SU-DHL-6 (cell line): Measurements from ENCODE around the gene TFPT.

Experiments
- EZH2phosphoT487 ChIP-seq: fragments of 200-600 bp; sonication (generic), shearing (Covaris generic); conservative IDR thresholded peaks from 2 replicates; pipeline ENCODE4 v1.6.1; 2018; ENCODE audit warnings: mild to moderate bottlenecking, antibody characterized with exemption, low read length, moderate library complexity, mixed read lengths
- TF ChIP-seq, protein P1 (sequence below): fragments of 200-600 bp; sonication (generic); IDR thresholded peaks from one replicate; pipeline ENCODE4 v1.5.1; 2017; ENCODE audit warnings: antibody characterized with exemption, mild to moderate bottlenecking, low read length, moderate library complexity; ENCODE audit not compliant: insufficient read depth, poor library complexity, severe bottlenecking

DNA sequence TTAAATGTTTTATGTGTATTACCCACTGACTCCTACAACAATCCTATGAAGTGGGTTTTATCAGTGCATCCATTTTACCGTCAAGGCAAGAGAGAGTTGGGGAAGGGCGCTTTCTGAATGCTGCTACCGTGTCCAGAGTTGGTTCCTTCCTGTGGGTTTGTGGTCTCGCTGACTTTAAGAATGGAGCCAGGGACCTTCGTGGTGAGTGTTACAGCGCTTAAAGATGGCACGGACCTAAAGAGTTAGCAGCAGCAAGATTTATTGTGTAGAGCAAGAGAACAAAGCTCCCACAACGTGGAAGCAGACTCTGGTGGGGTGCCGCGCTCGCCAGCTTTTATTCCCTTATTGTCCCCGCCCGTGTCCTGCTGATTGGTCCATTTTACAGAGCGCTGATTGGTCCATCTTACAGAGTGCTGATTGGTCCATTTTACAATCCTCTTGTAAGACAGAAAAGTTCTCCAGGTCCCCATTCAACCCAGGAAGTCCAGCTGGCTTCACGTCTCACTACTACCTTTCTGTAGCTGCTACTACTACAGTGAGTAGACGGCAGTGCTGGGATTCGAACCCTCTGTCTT lies 20.9 kb downstream of the TFPT start:
- TF ChIP-seq, protein P1, sequence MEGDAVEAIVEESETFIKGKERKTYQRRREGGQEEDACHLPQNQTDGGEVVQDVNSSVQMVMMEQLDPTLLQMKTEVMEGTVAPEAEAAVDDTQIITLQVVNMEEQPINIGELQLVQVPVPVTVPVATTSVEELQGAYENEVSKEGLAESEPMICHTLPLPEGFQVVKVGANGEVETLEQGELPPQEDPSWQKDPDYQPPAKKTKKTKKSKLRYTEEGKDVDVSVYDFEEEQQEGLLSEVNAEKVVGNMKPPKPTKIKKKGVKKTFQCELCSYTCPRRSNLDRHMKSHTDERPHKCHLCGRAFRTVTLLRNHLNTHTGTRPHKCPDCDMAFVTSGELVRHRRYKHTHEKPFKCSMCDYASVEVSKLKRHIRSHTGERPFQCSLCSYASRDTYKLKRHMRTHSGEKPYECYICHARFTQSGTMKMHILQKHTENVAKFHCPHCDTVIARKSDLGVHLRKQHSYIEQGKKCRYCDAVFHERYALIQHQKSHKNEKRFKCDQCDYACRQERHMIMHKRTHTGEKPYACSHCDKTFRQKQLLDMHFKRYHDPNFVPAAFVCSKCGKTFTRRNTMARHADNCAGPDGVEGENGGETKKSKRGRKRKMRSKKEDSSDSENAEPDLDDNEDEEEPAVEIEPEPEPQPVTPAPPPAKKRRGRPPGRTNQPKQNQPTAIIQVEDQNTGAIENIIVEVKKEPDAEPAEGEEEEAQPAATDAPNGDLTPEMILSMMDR: no peak
- no peak for TF ChIP-seq EZH2phosphoT487
